ENCODE measurements around the gene MPP4.

MPP4 gene

GRCh38 chr2:201661366-201661765, 37.1 kb downstream of the MPP4 start:
- TF ChIP-seq CTCF (IDR thresholded peaks at IDR 0.05; ENCODE audit: low read length, missing control alignments) = no peak
- DNase-seq (ENCODE audit: low read depth) = peak; percentile 33
- H3K4me3 ChIP-seq (replicated peaks; ENCODE audit: low read depth, low read length) = no peak overlapping the region

- H3K4me3 ChIP-seq (replicated peaks; ENCODE audit: low read depth, low read length) = no peak overlapping the region
- no peak for TF ChIP-seq CTCF (IDR thresholded peaks at IDR 0.05; ENCODE audit: low read length, missing control alignments)
- DNase-seq (ENCODE audit: low read depth) = no peak
Measured at GRCh38 chr2:201660293-201660895, 38.0 kb downstream of the MPP4 start.

- DNase-seq (ENCODE audit: low read depth) = no peak
- no peak for TF ChIP-seq CTCF (IDR thresholded peaks at IDR 0.05; ENCODE audit: low read length, missing control alignments)
- H3K4me3 ChIP-seq (replicated peaks; ENCODE audit: low read depth, low read length) = no peak overlapping the region
Measured at GRCh38 chr2:201656740-201657139, 41.7 kb downstream of the MPP4 start.

GRCh38 chr2:201656102-201656501, 42.3 kb downstream of the MPP4 start:
- no peak overlapping the region for H3K4me3 ChIP-seq (replicated peaks; ENCODE audit: low read depth, low read length)
- DNase-seq (ENCODE audit: low read depth) = no peak
- TF ChIP-seq CTCF (IDR thresholded peaks at IDR 0.05; ENCODE audit: low read length, missing control alignments) = no peak

- TF ChIP-seq CTCF (IDR thresholded peaks at IDR 0.05; ENCODE audit: low read length, missing control alignments) = no peak
- peak; percentile 93 for DNase-seq (ENCODE audit: low read depth)
- no peak overlapping the region for H3K4me3 ChIP-seq (replicated peaks; ENCODE audit: low read depth, low read length)
Measured at GRCh38 chr2:201654616-201655384, 43.6 kb downstream of the MPP4 start.

GRCh38 chr2:201653221-201653620, 45.2 kb downstream of the MPP4 start:
- no peak overlapping the region for H3K4me3 ChIP-seq (replicated peaks; ENCODE audit: low read depth, low read length)
- no peak for DNase-seq (ENCODE audit: low read depth)
- no peak for TF ChIP-seq CTCF (IDR thresholded peaks at IDR 0.05; ENCODE audit: low read length, missing control alignments)
